ENCODE measurements around the gene GJD3.

DNA sequence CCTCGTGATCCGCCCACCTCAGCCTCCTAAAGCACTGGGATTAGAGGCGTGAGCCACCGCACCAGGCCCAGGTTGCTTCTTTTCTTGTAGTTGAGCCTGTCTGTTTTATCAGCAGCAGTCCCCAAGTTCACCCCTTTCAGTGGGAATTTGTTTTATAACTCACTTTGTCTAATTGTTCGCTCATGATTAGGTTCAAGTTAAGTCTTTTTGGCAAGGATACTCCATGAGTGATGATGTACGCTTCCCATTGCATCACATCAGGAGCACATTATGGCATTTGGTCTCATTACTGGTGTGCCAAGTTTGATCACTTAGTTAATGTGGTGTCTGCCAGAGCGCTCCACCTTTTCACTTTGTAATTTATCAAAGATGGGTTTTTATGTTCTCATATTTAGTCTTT, 14.4 kb upstream of the GJD3 start:
- TF ChIP-seq, protein P1, sequence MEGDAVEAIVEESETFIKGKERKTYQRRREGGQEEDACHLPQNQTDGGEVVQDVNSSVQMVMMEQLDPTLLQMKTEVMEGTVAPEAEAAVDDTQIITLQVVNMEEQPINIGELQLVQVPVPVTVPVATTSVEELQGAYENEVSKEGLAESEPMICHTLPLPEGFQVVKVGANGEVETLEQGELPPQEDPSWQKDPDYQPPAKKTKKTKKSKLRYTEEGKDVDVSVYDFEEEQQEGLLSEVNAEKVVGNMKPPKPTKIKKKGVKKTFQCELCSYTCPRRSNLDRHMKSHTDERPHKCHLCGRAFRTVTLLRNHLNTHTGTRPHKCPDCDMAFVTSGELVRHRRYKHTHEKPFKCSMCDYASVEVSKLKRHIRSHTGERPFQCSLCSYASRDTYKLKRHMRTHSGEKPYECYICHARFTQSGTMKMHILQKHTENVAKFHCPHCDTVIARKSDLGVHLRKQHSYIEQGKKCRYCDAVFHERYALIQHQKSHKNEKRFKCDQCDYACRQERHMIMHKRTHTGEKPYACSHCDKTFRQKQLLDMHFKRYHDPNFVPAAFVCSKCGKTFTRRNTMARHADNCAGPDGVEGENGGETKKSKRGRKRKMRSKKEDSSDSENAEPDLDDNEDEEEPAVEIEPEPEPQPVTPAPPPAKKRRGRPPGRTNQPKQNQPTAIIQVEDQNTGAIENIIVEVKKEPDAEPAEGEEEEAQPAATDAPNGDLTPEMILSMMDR (IDR thresholded peaks at IDR 0.05): no peak
- no peak for TF ChIP-seq POLR2AphosphoS5 (IDR thresholded peaks at IDR 0.05)

Data from gastroesophageal sphincter (tissue), 3 donors.